NCI-H146 (cell line): Measurements from ENCODE around the gene IKZF2.

Experiments used
- DNase-seq: peaks from one replicate; lab custom pipeline; 2025; lab: John Stamatoyannopoulos, UW

Gene IKZF2

GRCh38 chr2:213101692-213102460, 49.5 kb downstream of the IKZF2 start:
- no peak for DNase-seq

- no peak for DNase-seq
These were observed 50.3 kb downstream of the IKZF2 start for GRCh38 chr2:213101109-213101508.

- no peak for DNase-seq
These were observed 52.8 kb downstream of the IKZF2 start for GRCh38 chr2:213098612-213099011.

GRCh38 chr2:213091765-213092164, 59.6 kb downstream of the IKZF2 start:
- DNase-seq = no peak

GRCh38 chr2:213090772-213091171, 60.6 kb downstream of the IKZF2 start:
- DNase-seq = no peak

- DNase-seq = no peak
These were observed 62.0 kb downstream of the IKZF2 start for GRCh38 chr2:213089438-213089837.

- no peak for DNase-seq
These were observed 64.4 kb downstream of the IKZF2 start for GRCh38 chr2:213087040-213087439.

- no peak for DNase-seq
These were observed 64.8 kb downstream of the IKZF2 start for GRCh38 chr2:213086571-213086970.

- DNase-seq = no peak
These were observed 65.4 kb downstream of the IKZF2 start for GRCh38 chr2:213086050-213086449.

GRCh38 chr2:213085538-213085937, 65.9 kb downstream of the IKZF2 start:
- no peak for DNase-seq

GRCh38 chr2:213084261-213084660, 67.2 kb downstream of the IKZF2 start:
- no peak for DNase-seq

- DNase-seq = peak; percentile 6
These were observed 70.3 kb downstream of the IKZF2 start for GRCh38 chr2:213080969-213081617.

- DNase-seq = peak; percentile 26
These were observed 71.7 kb downstream of the IKZF2 start for GRCh38 chr2:213079756-213080155.

GRCh38 chr2:213078686-213079085, 72.7 kb downstream of the IKZF2 start:
- no peak for DNase-seq

- no peak for DNase-seq
These were observed 81.9 kb downstream of the IKZF2 start for GRCh38 chr2:213069531-213069930.

- DNase-seq = no peak
These were observed 82.6 kb downstream of the IKZF2 start for GRCh38 chr2:213068676-213069359.

- DNase-seq = no peak
These were observed 83.5 kb downstream of the IKZF2 start for GRCh38 chr2:213067888-213068287.

- DNase-seq = no peak
These were observed 85.0 kb downstream of the IKZF2 start for GRCh38 chr2:213066443-213066743.

GRCh38 chr2:213065583-213066442, 85.6 kb downstream of the IKZF2 start:
- DNase-seq = peak; percentile 1

GRCh38 chr2:213064099-213064498, 87.3 kb downstream of the IKZF2 start:
- no peak for DNase-seq

GRCh38 chr2:213057977-213058376, 93.4 kb downstream of the IKZF2 start:
- no peak for DNase-seq

GRCh38 chr2:213046431-213046830, 105.0 kb downstream of the IKZF2 start:
- DNase-seq = no peak
